Motor neuron (in vitro differentiated cells): ENCODE measurements around the gene SPTAN1. TPM values are rescaled to one million over a fixed set of nuclear protein-coding genes. Genes with fewer than 3 reads are reported as not detected.

ENCODE experiments used
- ATAC-seq, 8 experiments: fragments of 200-7000 bp; cut with Tn5 transposase; replicated peaks in 6 of 8; 2 replicates each; pipeline ENCODE4 v1.8.0; 2021; ENCODE audit warnings: mild to moderate bottlenecking in 8 of 8, moderate library complexity in 8 of 8
- H3K27ac ChIP-seq, 2 donors: fragments of 250-450 bp; sonication (Bioruptor Pico); 2 replicates each; pipeline ENCODE4 v1.9.0; 2021; ENCODE audit warnings: antibody characterized with exemption in 2 of 2, mild to moderate bottlenecking in 2 of 2, moderate library complexity in 1 of 2
- H3K4me1 ChIP-seq, 2 donors: fragments of 250-450 bp; sonication (Bioruptor Pico); replicated peaks in 1 of 2; 2 replicates each; pipeline ENCODE4 v1.6.1; 2021; ENCODE audit warnings: antibody characterized with exemption in 2 of 2, mild to moderate bottlenecking in 2 of 2, moderate library complexity in 1 of 2
- H3K4me3 ChIP-seq, 5 donors: fragments of 250-450 bp; sonication (Bioruptor Pico); 2 replicates each; pipeline ENCODE4 v1.9.0; 2021; ENCODE audit warnings: antibody characterized with exemption in 5 of 5, mild to moderate bottlenecking in 5 of 5, moderate library complexity in 4 of 5
- WGBS, 10 experiments: fragments of 450-650 bp; shearing (Covaris generic); methylation state at CpG; one replicate each; pipeline ENCODE4 v1.0.0; 2022; 5-methylcytosine and 5-hydroxymethylcytosine counted together
- in situ Hi-C, 9 experiments: fragments of 400-800 bp; cut with MboI; loops; one replicate each; pipeline ENCODE4 v1.15.0; 2021; ENCODE audit warnings: low sequenced_read_pairs in 9 of 9, low pct_unique_long_range_greater_than_20kb in 2 of 9; ENCODE audit not compliant: unreplicated experiment in 9 of 9
- total RNA-seq, 8 experiments: library from RNA; unstranded; fragments of 300-600 nt; gene quantifications; 2 replicates each; pipeline versions ENCODE4 v1.2.3 to v1.2.4, GENCODE V29; 2022

Gene SPTAN1
- total RNA-seq, 8 experiments from 2014 or later, result 195 to 680 (median 254) TPM

- 80 to 100% (median 95%) methylated on average over 2 to 11 of the region's 11 CpGs for WGBS, 10 experiments
- in situ Hi-C loops, result loop anchor here in 1 of 9 experiments (25.0 kb wide), 1 partner anchor 399 kb away; no protein-coding TSS in a partner anchor
- no peak overlapping the region for H3K4me3 ChIP-seq
- no peak overlapping the region for H3K27ac ChIP-seq
- ATAC-seq, result no peak
- H3K4me1 ChIP-seq, result no peaks in the 10 kb centered on the region
These were observed 36.3 kb downstream of the SPTAN1 start for GRCh38 chr9:128588581-128589233.

GRCh38 chr9:128593039-128593438, 40.7 kb downstream of the SPTAN1 start:
- no peaks in the 10 kb centered on the region for H3K4me1 ChIP-seq
- in situ Hi-C loops, result loop anchor here in 1 of 9 experiments (25.0 kb wide), 1 partner anchor 394 kb away; no protein-coding TSS in a partner anchor
- no peak for ATAC-seq
- H3K4me3 ChIP-seq, result no peak overlapping the region
- 73 to 100% (median 85%) methylated on average over 1 to 6 of the region's 6 CpGs; no CpG with 5 or more reads in 6 of the 10 experiments for WGBS, 10 experiments
- no peak overlapping the region for H3K27ac ChIP-seq

- ATAC-seq, result no peak
- WGBS, 10 experiments, result 80 to 100% (median 96%) methylated on average over 1 to 8 of the region's 9 CpGs; no CpG with 5 or more reads in 1 of the 10 experiments
These were observed 41.5 kb downstream of the SPTAN1 start for GRCh38 chr9:128593856-128594255.

GRCh38 chr9:128595471-128595870, 43.1 kb downstream of the SPTAN1 start:
- ATAC-seq, result no peak
- Histone ChIP-seq H3K27ac (no peak overlapping the region), H3K4me1 (no peaks in the 10 kb centered on the region), H3K4me3 (no peak overlapping the region)
- WGBS, 10 experiments, result 91 to 100% (median 100%) methylated on average over 2 to 4 of the region's 4 CpGs
- in situ Hi-C loops, result loop anchor here in 1 of 9 experiments (25.0 kb wide), 1 partner anchor 392 kb away; no protein-coding TSS in a partner anchor

More at GRCh38 chr9:128593856-128594255, 41.5 kb downstream of the SPTAN1 start:
- H3K4me1 ChIP-seq, result no peaks in the 10 kb centered on the region
- H3K4me3 ChIP-seq, result no peak overlapping the region
- no peak overlapping the region for H3K27ac ChIP-seq
- in situ Hi-C loops, result loop anchor here in 1 of 9 experiments (25.0 kb wide), 1 partner anchor 393 kb away; no protein-coding TSS in a partner anchor

- no peak overlapping the region for H3K27ac ChIP-seq
- H3K4me1 ChIP-seq, result no peaks in the 10 kb centered on the region
- in situ Hi-C loops, result loop anchor here in 1 of 9 experiments (25.0 kb wide), 1 partner anchor 387 kb away; no protein-coding TSS in a partner anchor
- peak in 2 of 8 experiments; percentile 45 to 67 for ATAC-seq
- no peak overlapping the region for H3K4me3 ChIP-seq
- WGBS, 10 experiments, result 37 to 100% (median 88%) methylated on average over 1 to 4 of the region's 4 CpGs; no CpG with 5 or more reads in 1 of the 10 experiments
These were observed 47.7 kb downstream of the SPTAN1 start for GRCh38 chr9:128600099-128600498.

- Histone ChIP-seq H3K4me3 (no peak overlapping the region), H3K4me1 (no peaks in the 10 kb centered on the region), H3K27ac (no peak overlapping the region)
- WGBS, 10 experiments, result 90 to 100% (median 97%) methylated on average over 1 to 8 of the region's 8 CpGs; no CpG with 5 or more reads in 4 of the 10 experiments
- ATAC-seq, result no peak
- in situ Hi-C loops, result loop anchor here in 1 of 9 experiments (25.0 kb wide), 1 partner anchor 384 kb away; no protein-coding TSS in a partner anchor
These were observed 51.3 kb downstream of the SPTAN1 start for GRCh38 chr9:128603697-128604096.

- H3K4me1 ChIP-seq, result no peaks in the 10 kb centered on the region
- no peak overlapping the region for H3K27ac ChIP-seq
- in situ Hi-C loops, result loop anchor here in 1 of 9 experiments (25.0 kb wide), 1 partner anchor 380 kb away; no protein-coding TSS in a partner anchor
- 20 to 98% (median 92%) methylated on average over 1 to 8 of the region's 16 CpGs; no CpG with 5 or more reads in 2 of the 10 experiments for WGBS, 10 experiments
- ATAC-seq, result no peak
- H3K4me3 ChIP-seq, result no peak overlapping the region
These were observed 55.4 kb downstream of the SPTAN1 start for GRCh38 chr9:128607642-128608350.

- no peak for ATAC-seq
- H3K4me3 ChIP-seq, result no peak overlapping the region
- H3K4me1 ChIP-seq, result no peaks in the 10 kb centered on the region
- no peak overlapping the region for H3K27ac ChIP-seq
- in situ Hi-C loops, result loop anchor here in 1 of 9 experiments (25.0 kb wide), 1 partner anchor 376 kb away; no protein-coding TSS in a partner anchor
- WGBS, 10 experiments, result 66 to 100% (median 100%) methylated on average over 1 to 3 of the region's 3 CpGs; no CpG with 5 or more reads in 5 of the 10 experiments
These were observed 58.5 kb downstream of the SPTAN1 start for GRCh38 chr9:128610897-128611296.

- 74 to 100% (median 99%) methylated on average over 2 to 12 of the region's 12 CpGs; no CpG with 5 or more reads in 2 of the 10 experiments for WGBS, 10 experiments
- in situ Hi-C loops, result loop anchor here in 1 of 9 experiments (25.0 kb wide), 1 partner anchor 376 kb away; no protein-coding TSS in a partner anchor
These were observed 59.4 kb downstream of the SPTAN1 start for GRCh38 chr9:128611600-128612394.

GRCh38 chr9:128614728-128615127, 62.3 kb downstream of the SPTAN1 start:
- H3K4me3 ChIP-seq, result no peak overlapping the region
- H3K27ac ChIP-seq, result no peak overlapping the region
- in situ Hi-C loops, result loop anchor here in 1 of 9 experiments (25.0 kb wide), 1 partner anchor 373 kb away; no protein-coding TSS in a partner anchor
- no peak for ATAC-seq
- no peaks in the 10 kb centered on the region for H3K4me1 ChIP-seq
- 80 to 100% (median 100%) methylated on average over 1 of the region's 1 CpG; no CpG with 5 or more reads in 6 of the 10 experiments for WGBS, 10 experiments

More at GRCh38 chr9:128611600-128612394, 59.4 kb downstream of the SPTAN1 start:
- Histone ChIP-seq H3K4me3 (no peak overlapping the region), H3K4me1 (no peaks in the 10 kb centered on the region), H3K27ac (no peak overlapping the region)
- no peak for ATAC-seq

- WGBS, 10 experiments, result 20 to 100% (median 90%) methylated on average over 1 to 7 of the region's 12 CpGs; no CpG with 5 or more reads in 2 of the 10 experiments
- H3K4me3 ChIP-seq, result no peak overlapping the region
- in situ Hi-C loops, result loop anchor here in 1 of 9 experiments (25.0 kb wide), 1 partner anchor 372 kb away; no protein-coding TSS in a partner anchor
- no peak overlapping the region for H3K27ac ChIP-seq
- no peaks in the 10 kb centered on the region for H3K4me1 ChIP-seq
- no peak for ATAC-seq
These were observed 63.2 kb downstream of the SPTAN1 start for GRCh38 chr9:128615571-128615970.

GRCh38 chr9:128617943-128618342, 65.6 kb downstream of the SPTAN1 start:
- in situ Hi-C loops, result loop anchor here in 1 of 9 experiments (25.0 kb wide), 1 partner anchor 369 kb away; no protein-coding TSS in a partner anchor
- Histone ChIP-seq H3K4me1 (no peaks in the 10 kb centered on the region), H3K4me3 (no peak overlapping the region), H3K27ac (no peak overlapping the region)
- 81 to 100% (median 92%) methylated on average over 2 to 4 of the region's 8 CpGs; no CpG with 5 or more reads in 7 of the 10 experiments for WGBS, 10 experiments
- no peak for ATAC-seq
